Tibial nerve (tissue), 4 donors: ENCODE results near the gene ANKDD1B. TPM values are rescaled to one million over a fixed set of nuclear protein-coding genes. Genes with fewer than 3 reads are reported as not detected.
"Not testable (repeated sequence)": the region's sequence is repeated elsewhere in the genome, so short reads cannot be mapped to it uniquely, and the experiment has no call there.

Experiments used
- DNase-seq, 2 donors: peaks; one replicate each; pipeline ENCODE4 v3.0.0-alpha.2; 2019; ENCODE audit warnings: low spot score in 2 of 2
- H3K27ac ChIP-seq, 4 donors: fragments of 200-600 bp; sonication (generic) in 3 of 4; one replicate each; pipeline ENCODE4 v1.5.1; 2017 to 2019; ENCODE audit warnings: mild to moderate bottlenecking in 1 of 4
- H3K27me3 ChIP-seq, 2 donors: fragments of 200-600 bp; sonication (generic) in 1 of 2; one replicate each; pipeline versions ENCODE4 v1.5.1 to v1.6.0; 2017 to 2019
- H3K36me3 ChIP-seq, 3 donors: fragments of 200-600 bp; sonication (generic); one replicate each; pipeline ENCODE4 v1.5.1; 2018 to 2019
- H3K4me1 ChIP-seq, 4 donors: fragments of 200-600 bp; sonication (generic) in 3 of 4; one replicate each; pipeline ENCODE4 v1.5.1; 2017 to 2019
- H3K4me3 ChIP-seq, 4 donors: fragments of 200-600 bp; sonication (generic) in 3 of 4; one replicate each; pipeline ENCODE4 v1.5.1; 2017 to 2019; ENCODE audit warnings: mild to moderate bottlenecking in 1 of 4, moderate library complexity in 1 of 4
- H3K9me3 ChIP-seq, 4 donors: fragments of 200-600 bp; sonication (generic) in 3 of 4; one replicate each; pipeline ENCODE4 v1.5.1; 2017 to 2019
- CTCF ChIP-seq, 5 experiments: fragments of 200-600 bp in 3 of 5; fragments of 450-650 bp in 2 of 5; sonication (generic) in 3 of 5; IDR thresholded peaks; one replicate each; pipeline ENCODE4 v1.5.1; 2016 to 2019; ENCODE audit warnings: antibody characterized with exemption in 5 of 5, mild to moderate bottlenecking in 3 of 5, moderate library complexity in 2 of 5
- EP300 ChIP-seq, 2 donors: sonication (generic); formaldehyde crosslinking; IDR thresholded peaks; one replicate each; pipeline ENCODE4 v1.6.1; 2017; ENCODE audit warnings: antibody characterized with exemption in 2 of 2, mild to moderate bottlenecking in 1 of 2
- POLR2A ChIP-seq, 2 donors: fragments of 450-650 bp; IDR thresholded peaks; one replicate each; pipeline ENCODE4 v1.6.1; 2017; ENCODE audit warnings: antibody characterized with exemption in 2 of 2, mild to moderate bottlenecking in 2 of 2, moderate library complexity in 2 of 2
- WGBS, 2 donors: methylation state at CpG; one replicate each; pipeline ENCODE4 v1.1.5; 2018; 5-methylcytosine and 5-hydroxymethylcytosine counted together
- total RNA-seq, 4 donors: library from RNA; depleted of rRNA; stranded (reverse); fragments of >200 nt; gene quantifications; one replicate each; pipeline ENCODE4 v1.1.0, GENCODE V29; 2016

ANKDD1B gene
- 1 to 10 TPM in 3 of 4 donors, under 1 TPM in 1; 0.63 to 3.9 (median 1.3) TPM for total RNA-seq

- 1 to 2% methylated on average over 38 to 50 of the region's 52 CpGs for WGBS, 2 donors
- no peak for DNase-seq
- no peaks in the 10 kb centered on the region for H3K36me3 ChIP-seq
- no peaks in the 10 kb centered on the region for H3K27me3 ChIP-seq
- H3K4me1 ChIP-seq, result peaks cover 0 to 17% (median 0%) of the 10 kb centered on the region in 4 donors
- no peak for TF ChIP-seq EP300 (IDR thresholded peaks at IDR 0.05)
- TF ChIP-seq POLR2A (IDR thresholded peaks at IDR 0.05), result no peak
- TF ChIP-seq CTCF (IDR thresholded peaks at IDR 0.05), result no peak
- H3K27ac ChIP-seq, result peak within 1 kb of the TSS; percentile 7 to 79 (median 48)
- H3K9me3 ChIP-seq, result no peaks in the 10 kb centered on the region
- peak within 1 kb of the TSS; percentile 43 to 66 (median 46) for H3K4me3 ChIP-seq
Measured at GRCh38 chr5:75611311-75612225, at the start of gene ANKDD1B. ANKDD1B (plus strand) TSS chr5:75611453; CDS start chr5:75611635, 182 bp downstream.

- peaks cover 0 to 24% (median 11%) of the 10 kb centered on the region in 4 donors for H3K9me3 ChIP-seq
- not testable (repeated sequence) for H3K4me3 ChIP-seq, DNase-seq, H3K27me3 ChIP-seq
- peaks cover 0 to 15% (median 4%) of the 10 kb centered on the region in 3 donors for H3K36me3 ChIP-seq
- H3K4me1 ChIP-seq, result peaks cover 0 to 25% (median 10%) of the 10 kb centered on the region in 4 donors
- WGBS, 2 donors, result 93 to 94% methylated on average over 12 to 13 of the region's 15 CpGs
- peak overlapping the region in 1 of 4 donors; percentile 20 for H3K27ac ChIP-seq
Measured at GRCh38 chr5:75565991-75566709, 45.1 kb upstream of the ANKDD1B start.

- 50 to 59% methylated on average over 6 of the region's 6 CpGs for WGBS, 2 donors
- DNase-seq, result no peak
- TF ChIP-seq CTCF (IDR thresholded peaks at IDR 0.05) (no peak), EP300 (IDR thresholded peaks at IDR 0.05) (peak in 1 of 2 donors; percentile 60)
- H3K4me3 ChIP-seq, result no peak overlapping the region
- H3K27me3 ChIP-seq, result no peaks in the 10 kb centered on the region
- peaks cover 0 to 22% (median 10%) of the 10 kb centered on the region in 4 donors for H3K9me3 ChIP-seq
- H3K4me1 ChIP-seq, result peaks cover 0 to 25% (median 10%) of the 10 kb centered on the region in 4 donors
- peak overlapping the region in 2 of 4 donors; percentile 12 to 20 for H3K27ac ChIP-seq
- peaks cover 0 to 15% (median 4%) of the 10 kb centered on the region in 3 donors for H3K36me3 ChIP-seq
Measured at GRCh38 chr5:75566710-75567309, 44.4 kb upstream of the ANKDD1B start.

- peaks cover 0 to 25% (median 10%) of the 10 kb centered on the region in 4 donors for H3K4me1 ChIP-seq
- peaks cover 0 to 20% (median 8%) of the 10 kb centered on the region in 4 donors for H3K9me3 ChIP-seq
- H3K27ac ChIP-seq, result no peak overlapping the region
- no peak for DNase-seq
- H3K4me3 ChIP-seq, result no peak overlapping the region
- no peaks in the 10 kb centered on the region for H3K27me3 ChIP-seq
- 59 to 60% methylated on average over 2 of the region's 2 CpGs for WGBS, 2 donors
- TF ChIP-seq EP300 (IDR thresholded peaks at IDR 0.05), result no peak
- no peak for TF ChIP-seq POLR2A (IDR thresholded peaks at IDR 0.05)
- no peak for TF ChIP-seq CTCF (IDR thresholded peaks at IDR 0.05)
- peaks cover 0 to 15% (median 4%) of the 10 kb centered on the region in 3 donors for H3K36me3 ChIP-seq
Measured at GRCh38 chr5:75567710-75568109, 43.5 kb upstream of the ANKDD1B start.

GRCh38 chr5:75568202-75568601 lies 43.1 kb upstream of the ANKDD1B start:
- no peak for DNase-seq
- Histone ChIP-seq H3K27ac (no peak overlapping the region), H3K4me3 (no peak overlapping the region), H3K9me3 (peaks cover 0 to 16% (median 6%) of the 10 kb centered on the region in 4 donors), H3K4me1 (peaks cover 0 to 25% (median 10%) of the 10 kb centered on the region in 4 donors), H3K27me3 (no peaks in the 10 kb centered on the region), H3K36me3 (peaks cover 0 to 13% (median 4%) of the 10 kb centered on the region in 3 donors)
- TF ChIP-seq POLR2A (IDR thresholded peaks at IDR 0.05) (no peak), EP300 (IDR thresholded peaks at IDR 0.05) (no peak), CTCF (IDR thresholded peaks at IDR 0.05) (no peak)
- WGBS, 2 donors, result 83 to 85% methylated on average over 2 of the region's 2 CpGs
